ENCODE measurements around the gene CDH24. TPM values are rescaled to one million over a fixed set of nuclear protein-coding genes. Genes with fewer than 3 reads are reported as not detected.

Gene CDH24
- total and polyA plus RNA-seq, 2 of the 13 experiments (the other 11 are each of a cell fraction or from before 2014, with no cell fraction given) = 0.69 to 0.99 TPM

- TF ChIP-seq USF2 (IDR thresholded peaks at IDR 0.05; ENCODE audit: low read depth, low read length) = no peak
- TF ChIP-seq USF2 (CRISPR knock-in tag; IDR thresholded peaks at IDR 0.05; ENCODE audit: borderline replicate concordance) = no peak
- TF ChIP-seq AHR (CRISPR knock-in tag; IDR thresholded peaks at IDR 0.05) = no peak
- TF ChIP-seq LCORL (IDR thresholded peaks at IDR 0.05) = no peak
- TF ChIP-seq LCORL (CRISPR knock-in tag; IDR thresholded peaks at IDR 0.05) = no peak
- no peak for TF ChIP-seq ZNF17 (CRISPR knock-in tag; IDR thresholded peaks at IDR 0.05)
- TF ChIP-seq ZNF781 (CRISPR knock-in tag; IDR thresholded peaks at IDR 0.05; ENCODE audit: borderline replicate concordance, not compliant biosample characterization) = no peak
- no peak for TF ChIP-seq PPARG (CRISPR knock-in tag; conservative IDR thresholded peaks at IDR 0.05)
- no peak for TF ChIP-seq HMGXB3 (CRISPR knock-in tag; IDR thresholded peaks at IDR 0.05; ENCODE audit: borderline replicate concordance)
- no peak for TF ChIP-seq PCBP2 (optimal IDR thresholded peaks at IDR 0.05; ENCODE audit: low read depth, low read length, poor library complexity, severe bottlenecking)
- 0 out of 2 replicates have a peak, but pooled peaks have one; percentile 39 for TF ChIP-seq ZNF232 (CRISPR knock-in tag; IDR thresholded peaks at IDR 0.05; ENCODE audit: borderline replicate concordance)
- no peak for TF ChIP-seq MXD4 (CRISPR knock-in tag; IDR thresholded peaks at IDR 0.05)
- TF ChIP-seq ARID3A (IDR thresholded peaks at IDR 0.05; ENCODE audit: low read depth, low read length) = no peak
- TF ChIP-seq ZMAT5 (CRISPR knock-in tag; IDR thresholded peaks at IDR 0.05; ENCODE audit: borderline replicate concordance, low read depth) = no peak
- no peak for TF ChIP-seq REST (IDR thresholded peaks at IDR 0.05; ENCODE audit: borderline replicate concordance in 1 of 2, low read depth in 1 of 2, low read length in 2 of 2)
- peak; percentile 66; the same call in 1 of the 2 replicates for TF ChIP-seq KDM2A (CRISPR knock-in tag; IDR thresholded peaks at IDR 0.05; ENCODE audit: borderline replicate concordance, low read depth)
- no peak for TF ChIP-seq MIER3 (CRISPR knock-in tag; IDR thresholded peaks at IDR 0.05; ENCODE audit: borderline replicate concordance)
- no peak for TF ChIP-seq ZNF672 (CRISPR knock-in tag; IDR thresholded peaks at IDR 0.05)
These were observed 5.1 kb downstream of the CDH24 start (continued) for GRCh38 chr14:23052182-23052623.
